HEK293T (cell line): Measurements from ENCODE around the gene CBL.

ENCODE experiments used
- CTCF ChIA-PET: fragments of 350-600 bp; formaldehyde crosslinking; extraction: SDS; loops from one replicate; lab custom pipeline; 2021; ENCODE audit warnings: antibody characterized with exemption, inconsistent platforms; lab: Yijun Ruan, JAX
- POLR2A ChIA-PET: fragments of 350-600 bp; formaldehyde crosslinking; extraction: SDS; loops from one replicate; lab custom pipeline; 2020; ENCODE audit warnings: antibody characterized with exemption, inconsistent platforms; lab: Yijun Ruan, JAX
- DNase-seq: peaks from one replicate; pipeline ENCODE4 v3.0.0; 2012; ENCODE audit warnings: mixed read lengths; ENCODE audit errors: extremely low spot score
- ARNT ChIP-seq: fragments of 450-650 bp; IDR thresholded peaks from 2 replicates; pipeline ENCODE4 v1.6.1; 2017; ENCODE audit warnings: mild to moderate bottlenecking
- BHLHE40 ChIP-seq: fragments of 450-650 bp; IDR thresholded peaks from 2 replicates; pipeline ENCODE4 v1.6.1; 2016; ENCODE audit warnings: mild to moderate bottlenecking, moderate library complexity, borderline replicate concordance
- CTBP1 ChIP-seq: fragments of 450-650 bp; IDR thresholded peaks from 2 replicates; pipeline ENCODE4 v1.6.1; 2016; ENCODE audit warnings: borderline replicate concordance
- ELF4 ChIP-seq: fragments of 450-650 bp; IDR thresholded peaks from 2 replicates; pipeline ENCODE4 v1.6.1; 2017; ENCODE audit warnings: antibody characterized with exemption
- FOXA1 ChIP-seq: fragments of 450-650 bp; IDR thresholded peaks from 2 replicates; pipeline ENCODE4 v1.6.1; 2016; ENCODE audit warnings: mild to moderate bottlenecking
- FOXK2 ChIP-seq: fragments of 450-650 bp; IDR thresholded peaks from 2 replicates; pipeline ENCODE4 v1.6.1; 2016; ENCODE audit warnings: mild to moderate bottlenecking
- FOXM1 ChIP-seq: fragments of 450-650 bp; IDR thresholded peaks from 2 replicates; pipeline ENCODE4 v1.6.1; 2017; ENCODE audit warnings: mild to moderate bottlenecking, borderline replicate concordance
- HDGF ChIP-seq: fragments of 450-650 bp; IDR thresholded peaks from 2 replicates; pipeline ENCODE4 v1.6.1; 2017; ENCODE audit warnings: antibody characterized with exemption, borderline replicate concordance
- L3MBTL2 ChIP-seq: fragments of 450-650 bp; conservative IDR thresholded peaks from 2 replicates; pipeline ENCODE4 v1.6.1; 2016; ENCODE audit warnings: mild to moderate bottlenecking
- LEF1 ChIP-seq: fragments of 450-650 bp; IDR thresholded peaks from 2 replicates; pipeline ENCODE4 v1.6.1; 2017; ENCODE audit warnings: mild to moderate bottlenecking, borderline replicate concordance
- NFRKB ChIP-seq: fragments of 450-650 bp; IDR thresholded peaks from 2 replicates; pipeline ENCODE4 v1.6.1; 2016; ENCODE audit warnings: mild to moderate bottlenecking, moderate library complexity
- SP1 ChIP-seq: fragments of 450-650 bp; IDR thresholded peaks from 2 replicates; pipeline ENCODE4 v1.6.1; 2017
- SUZ12 ChIP-seq: fragments of 450-650 bp; IDR thresholded peaks from 2 replicates; pipeline ENCODE4 v1.6.1; 2016; ENCODE audit warnings: mild to moderate bottlenecking
- TARDBP ChIP-seq: fragments of 450-650 bp; IDR thresholded peaks from 2 replicates; pipeline ENCODE4 v1.6.1; 2016
- ZNF384 ChIP-seq: fragments of 450-650 bp; IDR thresholded peaks from 2 replicates; pipeline ENCODE4 v1.6.1; 2016
- TF ChIP-seq, protein P1 (sequence below): fragments of 450-650 bp; IDR thresholded peaks from 2 replicates; pipeline ENCODE4 v1.6.1; 2016

The CBL gene

DNA sequence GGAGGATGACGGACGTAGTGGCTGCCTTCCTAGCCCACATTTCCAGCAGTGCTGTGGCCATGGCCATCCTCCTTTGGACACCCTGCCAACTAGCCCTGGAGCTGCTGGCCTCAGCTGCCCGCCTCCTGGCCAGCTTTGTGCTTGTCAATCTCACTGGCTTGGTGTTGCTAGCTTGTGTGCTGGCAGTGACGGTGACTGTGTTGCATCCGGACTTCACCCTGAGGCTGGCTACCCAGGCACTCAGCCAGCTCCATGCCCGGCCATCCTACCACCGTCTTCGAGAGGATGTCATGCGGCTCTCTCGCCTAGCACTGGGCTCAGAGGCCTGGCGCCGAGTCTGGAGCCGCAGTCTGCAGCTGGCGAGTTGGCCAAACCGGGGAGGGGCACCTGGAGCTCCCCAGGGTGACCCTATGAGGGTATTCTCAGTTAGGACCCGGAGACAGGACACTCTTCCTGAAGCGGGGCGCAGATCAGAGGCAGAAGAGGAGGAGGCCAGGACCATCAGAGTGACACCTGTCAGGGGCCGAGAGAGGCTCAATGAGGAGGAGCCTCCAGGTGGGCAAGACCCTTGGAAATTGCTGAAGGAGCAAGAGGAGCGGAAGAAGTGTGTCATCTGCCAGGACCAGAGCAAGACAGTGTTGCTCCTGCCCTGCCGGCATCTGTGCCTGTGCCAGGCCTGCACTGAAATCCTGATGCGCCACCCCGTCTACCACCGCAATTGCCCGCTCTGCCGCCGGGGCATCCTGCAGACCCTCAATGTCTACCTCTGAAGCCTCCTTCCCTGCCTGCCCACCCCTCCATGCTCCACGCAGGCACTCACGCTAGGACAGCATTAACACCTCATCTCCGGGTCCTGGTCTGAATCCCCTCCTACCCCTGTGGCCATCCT is 129.8 kb downstream of the CBL start:
- ChIA-PET CTCF (interaction anchor here (0.6 kb wide), 1 partner anchor 44 kb away, joined by 3 read pairs; no protein-coding TSS in a partner anchor), POLR2A (no interaction called here)
- DNase-seq = no peak
- TF ChIP-seq L3MBTL2 (no peak), FOXA1 (no peak), SP1 (no peak), FOXK2 (no peak), LEF1 (no peak), HDGF (no peak), BHLHE40 (no peak), CTBP1 (no peak)
- TF ChIP-seq, protein P1, sequence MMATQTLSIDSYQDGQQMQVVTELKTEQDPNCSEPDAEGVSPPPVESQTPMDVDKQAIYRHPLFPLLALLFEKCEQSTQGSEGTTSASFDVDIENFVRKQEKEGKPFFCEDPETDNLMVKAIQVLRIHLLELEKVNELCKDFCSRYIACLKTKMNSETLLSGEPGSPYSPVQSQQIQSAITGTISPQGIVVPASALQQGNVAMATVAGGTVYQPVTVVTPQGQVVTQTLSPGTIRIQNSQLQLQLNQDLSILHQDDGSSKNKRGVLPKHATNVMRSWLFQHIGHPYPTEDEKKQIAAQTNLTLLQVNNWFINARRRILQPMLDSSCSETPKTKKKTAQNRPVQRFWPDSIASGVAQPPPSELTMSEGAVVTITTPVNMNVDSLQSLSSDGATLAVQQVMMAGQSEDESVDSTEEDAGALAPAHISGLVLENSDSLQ = no peak

DNA sequence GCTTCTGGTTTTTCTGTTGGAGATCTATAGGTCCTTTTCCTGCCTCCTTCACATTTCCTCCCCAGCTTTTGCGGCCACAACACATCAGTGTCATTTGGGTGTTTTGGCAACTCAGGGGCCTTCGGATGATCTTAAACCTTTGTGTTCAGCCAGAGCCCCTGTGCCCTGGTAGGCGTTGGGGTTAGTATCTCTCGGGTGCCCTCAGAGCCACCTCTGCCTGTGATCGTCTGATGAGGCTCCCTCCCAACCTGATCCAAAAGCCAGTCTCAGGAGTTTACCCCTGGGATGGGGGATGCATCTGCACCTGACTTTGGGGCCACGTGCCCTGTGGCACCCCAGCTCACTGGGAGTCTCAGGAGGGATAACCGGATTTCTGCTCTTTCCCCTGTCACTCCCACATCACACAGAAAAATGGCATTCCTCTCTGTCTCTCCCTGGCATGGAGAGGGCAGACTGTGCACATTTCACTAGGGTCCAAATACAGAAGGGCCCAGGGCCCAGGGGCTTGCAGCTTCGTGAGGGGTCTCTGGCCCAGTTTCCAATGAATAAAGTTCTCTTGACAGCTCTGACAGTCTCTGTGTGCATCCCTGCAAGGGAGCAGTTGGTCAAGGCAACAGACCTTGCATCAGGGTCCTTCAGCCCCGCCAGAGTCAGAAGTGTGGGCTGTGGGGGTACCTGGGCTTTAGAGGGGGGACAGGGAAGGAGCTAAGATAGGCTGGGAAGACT is 130.8 kb downstream of the CBL start:
- ChIA-PET POLR2A (interaction anchor here (0.8 to 2.3 kb wide), 5 partner anchors 13 to 252 kb away, joined by 3 to 17 read pairs (median 4); partner anchors contain the start of genes HMBS and MCAM), CTCF (interaction anchor here (0.7 to 4.0 kb wide), 9 partner anchors 9 to 246 kb away, joined by 3 to 57 read pairs (median 9); no protein-coding TSS in a partner anchor)
- TF ChIP-seq CTBP1 (no peak), FOXA1 (no peak), FOXM1 (no peak), TARDBP (no peak), ARNT (no peak), ZNF384 (no peak), SP1 (no peak)
- no peak for DNase-seq

DNA sequence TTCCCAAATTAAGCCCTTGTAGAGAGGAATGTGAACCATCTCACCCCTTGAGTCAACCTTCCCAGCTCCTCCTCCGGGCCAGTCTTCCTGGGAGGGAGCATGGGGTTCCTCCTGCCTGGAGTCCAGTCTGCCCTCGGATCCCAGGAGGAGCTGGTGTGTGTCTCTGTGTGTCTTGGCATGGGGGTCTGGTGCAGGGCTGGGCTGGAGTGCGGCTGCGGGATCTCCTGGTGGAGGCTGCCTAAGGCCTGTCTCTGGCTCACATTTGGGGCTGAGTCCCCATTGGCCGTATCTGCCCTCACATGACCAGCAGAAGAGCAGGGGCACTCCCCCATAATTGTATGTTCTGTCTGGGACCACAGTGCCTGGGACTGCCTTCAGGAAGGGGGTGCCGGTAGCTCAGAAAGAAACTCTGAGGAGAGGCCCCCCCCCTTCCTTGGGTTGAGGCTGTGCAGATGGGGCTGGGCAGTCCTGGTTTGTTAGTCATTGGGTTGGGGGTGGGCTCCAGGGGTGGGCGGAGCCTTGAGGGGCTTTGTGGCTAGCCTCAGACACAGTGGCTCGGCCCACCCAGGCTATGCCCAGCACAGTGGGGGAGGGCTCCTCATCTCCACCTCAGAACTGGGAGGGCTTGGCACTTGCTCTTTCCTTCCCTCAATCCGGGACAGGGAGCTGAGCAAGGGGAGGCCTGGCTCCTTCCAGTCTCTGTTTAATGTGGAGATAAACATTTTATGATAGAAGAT is 131.6 kb downstream of the CBL start:
- no peak for TF ChIP-seq NFRKB
- TF ChIP-seq TARDBP = no peak
- TF ChIP-seq LEF1 = no peak
- TF ChIP-seq L3MBTL2 = no peak
- no peak for TF ChIP-seq BHLHE40
- no peak for TF ChIP-seq SUZ12
- TF ChIP-seq ELF4 = no peak
- no peak for TF ChIP-seq ZNF384
- TF ChIP-seq, protein P1 = no peak
- no peak for TF ChIP-seq FOXM1
- no peak for TF ChIP-seq ARNT
- TF ChIP-seq FOXK2 = no peak
- TF ChIP-seq SP1 = no peak
- TF ChIP-seq CTBP1 = no peak
- TF ChIP-seq HDGF = no peak
- no peak for TF ChIP-seq FOXA1
- ChIA-PET POLR2A (interaction anchor here (0.8 to 2.3 kb wide), 14 partner anchors 9 to 253 kb away, joined by 3 to 17 read pairs (median 4); partner anchors contain the start of genes DPAGT1, HINFP, HMBS and MCAM), CTCF (interaction anchor here (0.7 to 4.0 kb wide), 24 partner anchors 10 to 247 kb away, joined by 3 to 57 read pairs (median 5); partner anchors contain the start of gene USP2)
- DNase-seq = no peak

DNA sequence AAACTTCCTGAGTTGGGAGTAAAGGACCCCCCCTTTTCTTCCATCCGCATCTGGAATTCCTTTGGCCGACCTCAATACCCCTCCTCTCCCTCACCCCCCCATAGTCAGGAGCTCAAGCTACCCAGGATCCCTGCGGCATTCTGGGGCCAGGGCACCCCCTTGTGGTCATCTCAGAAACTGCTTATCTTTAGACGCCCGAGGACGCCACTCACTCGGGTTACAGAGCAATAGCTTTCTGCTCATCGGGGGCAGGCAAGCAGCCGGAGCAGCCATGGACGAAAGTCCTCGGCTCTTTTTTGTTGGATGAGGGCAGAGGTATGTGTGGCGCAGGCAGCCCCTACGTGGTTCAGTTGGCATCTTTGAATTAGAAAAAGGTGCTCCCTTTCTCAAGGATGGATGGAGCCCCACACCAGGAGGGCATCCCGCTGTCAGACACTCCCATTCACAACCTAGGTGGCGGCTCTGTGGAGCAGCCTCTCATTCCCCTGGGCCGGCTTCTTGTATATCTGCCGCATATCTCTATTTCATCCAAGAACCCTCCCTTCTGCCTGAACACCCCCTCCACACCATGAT is 132.3 kb downstream of the CBL start:
- POLR2A ChIA-PET = interaction anchor here (1.0 to 2.3 kb wide), 11 partner anchors 9 to 237 kb away, joined by 3 to 17 read pairs (median 4); partner anchors contain the start of genes DPAGT1, HINFP, MCAM and USP2
- TF ChIP-seq ARNT = no peak
- no peak for TF ChIP-seq CTBP1
- no peak for TF ChIP-seq NFRKB
- TF ChIP-seq, protein P1 = no peak
- TF ChIP-seq FOXA1 = no peak
- no peak for TF ChIP-seq SP1
- TF ChIP-seq FOXM1 = no peak
- no peak for TF ChIP-seq LEF1
- TF ChIP-seq TARDBP = no peak
- TF ChIP-seq HDGF = no peak
- TF ChIP-seq SUZ12 = no peak
- no peak for TF ChIP-seq ELF4
- no peak for TF ChIP-seq BHLHE40
- TF ChIP-seq L3MBTL2 = no peak
- no peak for TF ChIP-seq FOXK2
- TF ChIP-seq ZNF384 = no peak
- DNase-seq = peak; percentile 85
- CTCF ChIA-PET = interaction anchor here (0.7 to 4.0 kb wide), 26 partner anchors 9 to 273 kb away, joined by 3 to 57 read pairs (median 4); partner anchors contain the start of gene USP2
